Sigmoid colon (tissue), 7 donors: ENCODE results near the gene CYBRD1. TPM values are rescaled to one million over a fixed set of nuclear protein-coding genes. Genes with fewer than 3 reads are reported as not detected.

ENCODE experiments used
- DNase-seq: peaks from one replicate; pipeline ENCODE4 v3.0.0-alpha.2; 2019
- H3K27ac ChIP-seq, 4 donors: fragments of 200-600 bp; sonication (generic); one replicate each; pipeline ENCODE4 v1.5.1; 2016 to 2019; ENCODE audit warnings: mild to moderate bottlenecking in 1 of 4
- H3K27me3 ChIP-seq, 3 donors: fragments of 200-600 bp; sonication (generic); one replicate each; pipeline ENCODE4 v1.5.1; 2019; ENCODE audit warnings: mild to moderate bottlenecking in 1 of 3
- H3K36me3 ChIP-seq, 4 donors: fragments of 200-600 bp; sonication (generic); one replicate each; pipeline ENCODE4 v1.5.1; 2016 to 2019
- H3K4me1 ChIP-seq, 4 donors: fragments of 200-600 bp; sonication (generic); one replicate each; pipeline ENCODE4 v1.5.1; 2017 to 2019
- H3K4me3 ChIP-seq, 4 donors: fragments of 200-600 bp; sonication (generic); one replicate each; pipeline ENCODE4 v1.5.1; 2017 to 2019; ENCODE audit warnings: mild to moderate bottlenecking in 2 of 4, moderate library complexity in 1 of 4
- H3K9me3 ChIP-seq, 4 donors: fragments of 200-600 bp in 3 of 4; sonication (generic) in 3 of 4; one replicate each; pipeline versions ENCODE4 v1.5.1 to v1.6.1; 2013 to 2019
- CTCF ChIP-seq, 4 experiments: fragments of 450-650 bp in 3 of 4; fragments of 200-600 bp in 1 of 4; IDR thresholded peaks; one replicate each; pipeline ENCODE4 v1.5.1; 2016 to 2019; ENCODE audit warnings: antibody characterized with exemption in 4 of 4, mild to moderate bottlenecking in 3 of 4, moderate library complexity in 2 of 4
- EP300 ChIP-seq, 4 donors: sonication (generic); formaldehyde crosslinking; IDR thresholded peaks; one replicate each; pipeline ENCODE4 v1.6.1; 2017; ENCODE audit warnings: antibody characterized with exemption in 4 of 4
- POLR2A ChIP-seq, 2 donors: fragments of 450-650 bp; IDR thresholded peaks; one replicate each; pipeline ENCODE4 v1.6.1; 2016; ENCODE audit warnings: antibody characterized with exemption in 2 of 2, mild to moderate bottlenecking in 2 of 2, moderate library complexity in 2 of 2
- POLR2AphosphoS5 ChIP-seq, 4 donors: sonication (generic); formaldehyde crosslinking; IDR thresholded peaks; one replicate each; pipeline ENCODE4 v1.6.1; 2017; ENCODE audit warnings: antibody characterized with exemption in 4 of 4
- WGBS, 2 donors: extraction: QIAGEN DNeasy Blood & Tissue Kit; methylation state at CpG; one replicate each; pipeline ENCODE4 v1.1.7; 2013; 5-methylcytosine and 5-hydroxymethylcytosine counted together
- intact Hi-C: fragments of 100-400 bp; cut with DNase I; formaldehyde crosslinking; loops from one replicate; pipeline ENCODE4 v1.15.1; 2023
- polyA plus RNA-seq, 3 donors: library from polyadenylated mRNA; stranded (reverse); fragments of 200-250 nt; gene quantifications; one replicate each; pipeline ENCODE4 v1.2.3, GENCODE V29; 2013
- small RNA-seq, 3 donors: library from RNA; depleted of rRNA; stranded (forward); fragments of <200 nt; gene quantifications; one replicate each; pipeline ENCODE3, GENCODE V24; 2016
- total RNA-seq, 4 donors: library from RNA; depleted of rRNA; stranded (reverse); fragments of >200 nt; gene quantifications; one replicate each; pipeline ENCODE4 v1.1.0, GENCODE V29; 2016
- donor health status: healthy with polysubstance abuse.
- donor health status: Bipolar disorder and iron deficiency.
- donor health status: healthy.

Gene CYBRD1
- total and polyA plus RNA-seq, 7 donors: 7.6 to 250 (median 119) TPM

DNA sequence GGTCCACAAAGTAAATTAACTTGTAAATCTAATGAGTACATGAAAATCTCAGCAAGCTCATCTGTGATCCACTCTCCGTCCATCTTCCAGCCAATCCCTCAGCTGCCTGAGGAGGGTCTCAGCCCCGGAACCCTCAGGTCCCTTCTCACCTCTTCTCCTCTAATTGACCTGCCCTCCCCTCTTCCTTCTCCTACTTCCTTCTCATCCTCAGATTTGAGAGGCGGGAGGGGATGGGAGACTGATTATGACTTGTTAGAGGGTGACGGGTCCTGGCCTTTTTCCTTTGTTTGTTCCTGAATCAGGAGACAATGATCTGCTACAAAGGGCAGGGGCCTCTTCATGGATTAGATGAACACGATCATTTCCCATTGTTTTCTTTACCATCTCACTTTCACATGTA, 80.1 kb downstream of the CYBRD1 start:
- peaks cover 0 to 24% (median 4%) of the 10 kb centered on the region in 3 donors for H3K27me3 ChIP-seq
- H3K4me1 ChIP-seq: no peaks in the 10 kb centered on the region
- H3K4me3 ChIP-seq: no peak overlapping the region
- TF ChIP-seq CTCF (IDR thresholded peaks at IDR 0.05) (no peak), EP300 (IDR thresholded peaks at IDR 0.05) (no peak), POLR2A (IDR thresholded peaks at IDR 0.05) (no peak), POLR2AphosphoS5 (IDR thresholded peaks at IDR 0.05) (no peak)
- H3K27ac ChIP-seq: no peak overlapping the region
- H3K36me3 ChIP-seq: no peaks in the 10 kb centered on the region
- no peak for DNase-seq
- no peaks in the 10 kb centered on the region for H3K9me3 ChIP-seq
- intact Hi-C loops: no loop called here
- WGBS, 2 donors: 62 to 73% methylated on average over 5 of the region's 5 CpGs

Small RNA genes lying within 50 kb of the gene (small RNA-seq; reads per million reads assigned to genes)
- gene AC007969.2 (0 reads per million in 3 donors), gene RPL21P38 (0 reads per million in 3 donors)

Other genes with a start within 250 kb of the CYBRD1 start
- gene METTL8, start 88.5 kb upstream of the CYBRD1 start, total RNA-seq: 10 to 100 TPM; 30.1 to 42.7 (median 40.2) TPM
- gene METTL8, start 88.5 kb upstream of the CYBRD1 start, polyA plus RNA-seq: 1 to 10 TPM; 3.0 to 9.1 (median 4.9) TPM
- gene DCAF17, start 88.2 kb upstream of the CYBRD1 start, total RNA-seq: 10 to 100 TPM; 19.1 to 27.5 (median 21.9) TPM
- 1 to 10 TPM; 1.8 to 5.9 (median 4.4) TPM for gene DCAF17, start 88.2 kb upstream of the CYBRD1 start, polyA plus RNA-seq
- 100 to 1,000 TPM; 103 to 133 (median 127) TPM for gene DYNC1I2, start 165.0 kb downstream of the CYBRD1 start, total RNA-seq
- gene DYNC1I2, start 165.0 kb downstream of the CYBRD1 start, polyA plus RNA-seq: 10 to 100 TPM; 69.8 to 84.7 (median 83.2) TPM